ENCODE data around the gene CHRNA5.

The CHRNA5 gene

GRCh38 chr15:78540871-78541743 is 24.2 kb upstream of the CHRNA5 start:
- peak overlapping the region; percentile 84 for H2AFZ ChIP-seq (ENCODE audit: low read depth, low read length, severe bottlenecking)

GRCh38 chr15:78541744-78542034 is 23.6 kb upstream of the CHRNA5 start:
- no peak overlapping the region for H2AFZ ChIP-seq (ENCODE audit: low read depth, low read length, severe bottlenecking)
- H3K27me3 ChIP-seq (ENCODE audit: low read length): no peaks in the 10 kb centered on the region
- 0 out of 2 replicates have a peak, but pooled peaks cover 9% of the 10 kb centered on the region for H4K20me1 ChIP-seq (ENCODE audit: low read depth, low read length)
- H3K79me2 ChIP-seq (ENCODE audit: insufficient read depth, low read length): peaks cover 32% of the 10 kb centered on the region
- no peaks in the 10 kb centered on the region for H3K9me3 ChIP-seq (ENCODE audit: insufficient read depth, low read length)
- peak overlapping the region; percentile 86 for H3K9ac ChIP-seq (ENCODE audit: low read length)
- no peaks in the 10 kb centered on the region for H3K9me2 ChIP-seq (replicated peaks; ENCODE audit: insufficient read depth, low read length)
- H3K36me3 ChIP-seq (ENCODE audit: low read length): peaks cover 36% of the 10 kb centered on the region
- no peaks in the 10 kb centered on the region for H3F3A ChIP-seq (ENCODE audit: insufficient read depth)
- peak overlapping the region; percentile 95 for H3K4me2 ChIP-seq (ENCODE audit: low read depth, low read length, poor library complexity, severe bottlenecking)
- H3K27ac ChIP-seq (ENCODE audit: low read depth, low read length): no peak overlapping the region
- peak overlapping the region; percentile 86 for H3K4me3 ChIP-seq (ENCODE audit: insufficient read depth, low read length, poor library complexity, severe bottlenecking)
- TF ChIP-seq EZH2phosphoT487 (conservative IDR thresholded peaks at IDR 0.05; ENCODE audit: low read length): no peak
- TF ChIP-seq CTCF (IDR thresholded peaks at IDR 0.05; ENCODE audit: insufficient read depth, low read length, poor library complexity, severe bottlenecking): no peak

More at GRCh38 chr15:78540871-78541743, 24.2 kb upstream of the CHRNA5 start:
- H3F3A ChIP-seq (ENCODE audit: insufficient read depth): no peaks in the 10 kb centered on the region
- H3K9me3 ChIP-seq (ENCODE audit: insufficient read depth, low read length): no peaks in the 10 kb centered on the region
- peak overlapping the region; percentile 86 for H3K9ac ChIP-seq (ENCODE audit: low read length)
- no peak for TF ChIP-seq CTCF (IDR thresholded peaks at IDR 0.05; ENCODE audit: insufficient read depth, low read length, poor library complexity, severe bottlenecking)
- TF ChIP-seq EZH2phosphoT487 (conservative IDR thresholded peaks at IDR 0.05; ENCODE audit: low read length): no peak
- H3K27me3 ChIP-seq (ENCODE audit: low read length): no peaks in the 10 kb centered on the region
- 0 out of 2 replicates have a peak, but pooled peaks cover 9% of the 10 kb centered on the region for H4K20me1 ChIP-seq (ENCODE audit: low read depth, low read length)
- H3K4me2 ChIP-seq (ENCODE audit: low read depth, low read length, poor library complexity, severe bottlenecking): peak overlapping the region; percentile 95
- H3K36me3 ChIP-seq (ENCODE audit: low read length): peaks cover 36% of the 10 kb centered on the region
- H3K9me2 ChIP-seq (replicated peaks; ENCODE audit: insufficient read depth, low read length): no peaks in the 10 kb centered on the region
- H3K79me2 ChIP-seq (ENCODE audit: insufficient read depth, low read length): peaks cover 32% of the 10 kb centered on the region
- H3K27ac ChIP-seq (ENCODE audit: low read depth, low read length): peak overlapping the region; percentile 67
- peak overlapping the region; percentile 86 for H3K4me3 ChIP-seq (ENCODE audit: insufficient read depth, low read length, poor library complexity, severe bottlenecking)

- no peak for TF ChIP-seq EZH2phosphoT487 (conservative IDR thresholded peaks at IDR 0.05; ENCODE audit: low read length)
- TF ChIP-seq CTCF (IDR thresholded peaks at IDR 0.05; ENCODE audit: insufficient read depth, low read length, poor library complexity, severe bottlenecking): no peak
- Histone ChIP-seq H3F3A (ENCODE audit: insufficient read depth) (no peaks in the 10 kb centered on the region), H3K4me3 (ENCODE audit: insufficient read depth, low read length, poor library complexity, severe bottlenecking) (no peak overlapping the region), H3K36me3 (ENCODE audit: low read length) (peaks cover 41% of the 10 kb centered on the region), H3K27me3 (ENCODE audit: low read length) (no peaks in the 10 kb centered on the region), H3K9me2 (replicated peaks; ENCODE audit: insufficient read depth, low read length) (no peaks in the 10 kb centered on the region), H4K20me1 (ENCODE audit: low read depth, low read length) (0 out of 2 replicates have a peak, but pooled peaks cover 9% of the 10 kb centered on the region), H3K79me2 (ENCODE audit: insufficient read depth, low read length) (peaks cover 32% of the 10 kb centered on the region), H2AFZ (ENCODE audit: low read depth, low read length, severe bottlenecking) (no peak overlapping the region), H3K9ac (ENCODE audit: low read length) (no peak overlapping the region), H3K27ac (ENCODE audit: low read depth, low read length) (no peak overlapping the region), H3K4me2 (ENCODE audit: low read depth, low read length, poor library complexity, severe bottlenecking) (no peak overlapping the region), H3K9me3 (ENCODE audit: insufficient read depth, low read length) (no peaks in the 10 kb centered on the region)
Observed at GRCh38 chr15:78542647-78543046, 22.7 kb upstream of the CHRNA5 start.
